Skeletal muscle tissue (tissue), 4 donors: ENCODE measurements around the gene ELAVL3. TPM values are rescaled to one million over a fixed set of nuclear protein-coding genes. Genes with fewer than 3 reads are reported as not detected.
"Not testable (repeated sequence)": the region's sequence is repeated elsewhere in the genome, so short reads cannot be mapped to it uniquely, and the experiment has no call there.

ENCODE experiments used
- H3K27ac ChIP-seq: one replicate; pipeline ENCODE4 v1.7.0; 2013; ENCODE audit warnings: mild to moderate bottlenecking, low read depth, low read length, inconsistent platforms
- H3K27me3 ChIP-seq, 3 donors: one replicate each; pipeline ENCODE4 v1.7.0; 2013; ENCODE audit warnings: low read length in 3 of 3; ENCODE audit not compliant: control insufficient read depth in 3 of 3, insufficient read depth in 3 of 3
- H3K36me3 ChIP-seq, 3 donors: one replicate each; pipeline ENCODE4 v1.7.0; 2013; ENCODE audit warnings: low read length in 3 of 3; ENCODE audit not compliant: control insufficient read depth in 3 of 3, insufficient read depth in 3 of 3
- H3K4me1 ChIP-seq, 3 donors: one replicate each; pipeline ENCODE4 v1.7.0; 2013; ENCODE audit warnings: low read length in 3 of 3, mild to moderate bottlenecking in 3 of 3; ENCODE audit not compliant: control insufficient read depth in 3 of 3, insufficient read depth in 3 of 3
- H3K4me3 ChIP-seq, 3 donors: one replicate each; pipeline ENCODE4 v1.7.0; 2013; ENCODE audit warnings: low read length in 3 of 3
- H3K9ac ChIP-seq, 3 donors: one replicate each; pipeline ENCODE4 v1.7.0; 2013; ENCODE audit warnings: low read length in 3 of 3, mild to moderate bottlenecking in 3 of 3, moderate library complexity in 2 of 3, low read depth in 1 of 3
- H3K9me3 ChIP-seq, 3 donors: one replicate each; pipeline ENCODE4 v1.7.0; 2013; ENCODE audit warnings: low read length in 3 of 3; ENCODE audit not compliant: control insufficient read depth in 3 of 3
- total RNA-seq: library from RNA; depleted of rRNA; stranded (reverse); fragments of >200 nt; gene quantifications from one replicate; pipeline ENCODE4 v1.2.3, GENCODE V29; 2014
- donor health status: Osteomylitis.

Gene ELAVL3
- total RNA-seq, 1 donor from 2014 or later: not detected

GRCh38 chr19:11444059-11444458, 36.8 kb downstream of the ELAVL3 start:
- Histone ChIP-seq H3K27ac (no peak overlapping the region), H3K9me3 (no peaks in the 10 kb centered on the region), H3K4me1 (no peaks in the 10 kb centered on the region), H3K27me3 (no peaks in the 10 kb centered on the region), H3K9ac (peak overlapping the region in 2 of 3 donors; percentile 40 to 43), H3K36me3 (peaks cover 33 to 48% (median 36%) of the 10 kb centered on the region in 3 donors), H3K4me3 (no peak overlapping the region)

DNA sequence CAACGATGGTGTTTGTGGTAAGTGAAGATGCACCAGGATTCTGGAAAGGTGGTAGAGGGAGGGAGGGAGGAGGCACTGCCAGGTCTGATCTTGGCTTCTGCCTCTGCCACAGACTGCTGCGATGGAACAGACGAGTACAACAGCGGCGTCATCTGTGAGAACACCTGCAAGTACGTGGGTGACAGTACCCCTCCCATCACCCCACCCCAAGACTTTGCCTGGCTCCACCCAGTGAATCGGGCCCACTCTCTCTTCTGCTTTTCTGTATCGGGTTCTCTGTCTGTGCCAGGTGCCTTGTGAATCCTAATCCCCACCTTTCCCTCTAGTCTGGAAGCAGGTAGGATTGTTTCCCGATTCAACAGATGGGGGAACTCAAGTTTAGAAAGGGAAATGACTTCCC, 42.9 kb downstream of the ELAVL3 start:
- peaks cover 36 to 38% (median 37%) of the 10 kb centered on the region in 3 donors for H3K36me3 ChIP-seq
- H3K4me3 ChIP-seq: no peak overlapping the region
- H3K9me3 ChIP-seq: no peaks in the 10 kb centered on the region
- no peaks in the 10 kb centered on the region for H3K27me3 ChIP-seq
- H3K4me1 ChIP-seq: peaks cover 16 to 21% (median 17%) of the 10 kb centered on the region in 3 donors
- no peak overlapping the region for H3K27ac ChIP-seq
- H3K9ac ChIP-seq: no peak overlapping the region

DNA sequence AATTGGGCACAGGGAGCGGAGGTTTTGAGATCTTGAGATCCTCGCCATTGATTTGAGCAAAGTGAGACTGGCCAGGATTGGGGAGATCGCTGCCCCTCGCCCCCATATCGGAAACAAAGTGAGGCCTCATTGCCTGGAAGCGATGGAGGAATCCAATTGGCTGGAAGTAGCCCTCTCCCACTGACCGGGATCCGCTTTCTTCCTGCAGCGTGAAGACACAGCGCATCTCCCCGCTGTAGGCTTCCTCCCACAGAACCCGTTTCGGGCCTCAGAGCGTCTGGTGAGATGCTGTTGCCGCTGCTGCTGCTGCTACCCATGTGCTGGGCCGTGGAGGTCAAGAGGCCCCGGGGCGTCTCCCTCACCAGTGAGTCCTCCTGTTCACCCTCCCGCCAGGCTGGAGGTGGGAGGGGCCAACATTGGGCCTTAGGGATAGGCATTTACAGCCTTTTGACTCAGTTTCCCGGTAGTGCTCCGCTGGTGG, 45.0 kb downstream of the ELAVL3 start:
- peaks cover 16 to 21% (median 17%) of the 10 kb centered on the region in 3 donors for H3K4me1 ChIP-seq

DNA sequence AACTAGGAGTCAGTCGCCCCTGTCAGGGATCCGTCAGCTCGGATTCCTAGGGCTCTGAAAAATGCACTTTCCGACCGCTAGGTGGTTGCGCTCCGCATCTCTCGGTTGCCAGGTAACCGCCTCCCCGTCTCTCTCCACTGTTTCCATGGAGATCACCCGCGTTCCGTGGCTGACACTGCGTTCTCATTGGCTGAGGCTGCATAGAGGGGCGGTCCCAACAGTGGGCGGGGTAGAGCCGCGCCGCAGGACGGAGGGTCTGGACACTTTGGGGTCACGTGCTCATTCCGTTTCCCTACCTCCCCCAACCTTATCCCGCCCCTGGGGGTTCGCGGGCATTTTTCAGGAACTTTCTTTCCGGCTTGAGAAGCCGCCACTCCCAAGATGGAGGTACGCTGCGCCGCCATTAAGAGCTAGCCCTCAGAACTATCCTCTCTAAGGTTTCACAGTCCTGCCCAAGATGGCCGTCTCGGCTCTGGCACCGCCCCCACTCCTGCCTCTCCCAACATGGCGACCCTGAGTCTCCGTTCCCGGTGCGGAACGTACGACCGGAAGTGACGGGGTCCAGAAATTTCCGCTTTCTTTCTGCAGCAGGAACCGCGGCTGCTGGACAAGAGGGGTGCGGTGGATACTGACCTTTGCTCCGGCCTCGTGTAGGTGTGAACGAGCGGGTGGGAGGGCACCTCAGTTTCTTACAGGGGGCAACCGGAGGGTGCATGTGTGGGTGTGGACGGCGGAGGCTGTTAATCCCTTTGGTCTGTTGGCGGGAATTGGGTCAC, 45.6 kb downstream of the ELAVL3 start, which contains the start of the genes ODAD3 and PRKCSH:
Gene ODAD3, minus strand, starts transcription at position 65 of the 776 bp plus-strand sequence. CDS start 105 bp downstream, outside the sequence.
Gene PRKCSH, plus strand, starts transcription at position 579 of the 776 bp plus-strand sequence. CDS start 483 bp downstream, outside the sequence.
- Histone ChIP-seq H3K36me3 (peaks cover 16 to 23% (median 20%) of the 10 kb centered on the region in 3 donors), H3K4me1 (peaks cover 16 to 21% (median 17%) of the 10 kb centered on the region in 3 donors), H3K9ac (peak within 1 kb of the TSS; percentile 72 to 91 (median 91)), H3K27ac (peak within 1 kb of the TSS; percentile 70), H3K27me3 (peaks cover 0 to 6% (median 0%) of the 10 kb centered on the region in 3 donors), H3K9me3 (no peaks in the 10 kb centered on the region), H3K4me3 (peak within 1 kb of the TSS; percentile 97 to 99 (median 99))

More for the DNA sequence above, 45.0 kb downstream of the ELAVL3 start:
- H3K9me3 ChIP-seq: no peaks in the 10 kb centered on the region
- peak overlapping the region; percentile 70 for H3K27ac ChIP-seq
- H3K4me3 ChIP-seq: peak overlapping the region; percentile 97 to 99 (median 99)
- H3K9ac ChIP-seq: peak overlapping the region; percentile 72 to 91 (median 91)
- H3K36me3 ChIP-seq: peaks cover 18 to 23% (median 22%) of the 10 kb centered on the region in 3 donors
- no peaks in the 10 kb centered on the region for H3K27me3 ChIP-seq

DNA sequence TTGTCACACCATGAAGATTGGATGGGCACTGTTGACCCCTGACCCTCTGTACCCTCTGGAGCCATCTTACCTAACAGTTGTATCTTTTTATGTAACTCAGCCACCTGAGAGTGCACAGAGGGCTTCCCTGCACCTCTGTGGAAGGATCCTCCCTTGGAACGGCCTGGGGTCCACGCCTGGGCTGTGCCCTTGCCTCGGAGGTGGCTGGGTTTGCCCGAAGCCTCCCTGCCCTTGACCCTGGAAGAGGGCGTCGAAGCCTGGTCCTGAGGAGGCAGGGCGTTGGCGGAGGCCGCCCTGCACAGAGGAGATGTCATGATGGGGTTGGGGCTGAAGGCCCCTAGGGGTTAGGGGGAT, 46.2 kb downstream of the ELAVL3 start:
- Histone ChIP-seq H3K4me1 (peaks cover 16 to 21% (median 17%) of the 10 kb centered on the region in 3 donors), H3K27me3 (peaks cover 0 to 6% (median 0%) of the 10 kb centered on the region in 3 donors), H3K9ac (peak overlapping the region; percentile 45 to 91 (median 65)), H3K4me3 (peak overlapping the region; percentile 97 to 99 (median 99)), H3K9me3 (no peaks in the 10 kb centered on the region), H3K27ac (peak overlapping the region; percentile 70), H3K36me3 (peaks cover 16 to 20% (median 20%) of the 10 kb centered on the region in 3 donors)

DNA sequence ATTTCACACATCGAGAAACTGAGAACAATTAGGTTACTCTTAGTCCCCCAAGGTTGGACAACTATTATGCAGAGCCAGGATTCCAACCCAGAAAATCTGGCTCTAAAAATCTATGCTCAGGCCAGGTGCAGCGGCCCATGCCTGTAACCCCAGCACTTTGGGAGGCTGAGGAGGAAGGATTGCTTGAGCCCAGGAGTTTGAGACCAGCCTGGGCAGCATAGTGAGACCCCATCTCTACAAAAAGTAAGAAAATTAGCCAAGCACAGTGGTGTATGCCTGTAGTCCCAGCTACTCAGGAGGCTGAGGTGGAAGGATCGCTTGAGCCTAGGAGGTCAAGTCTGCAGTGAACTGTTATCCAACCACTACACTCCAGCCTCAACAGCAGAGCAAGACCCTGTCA, 47.3 kb downstream of the ELAVL3 start:
- not testable (repeated sequence) for H3K27me3 ChIP-seq, H3K27ac ChIP-seq, H3K9me3 ChIP-seq, H3K4me3 ChIP-seq, H3K9ac ChIP-seq
- Histone ChIP-seq H3K4me1 (peaks cover 16 to 21% (median 17%) of the 10 kb centered on the region in 3 donors), H3K36me3 (peaks cover 10 to 19% (median 15%) of the 10 kb centered on the region in 3 donors)

- H3K9ac ChIP-seq: no peak overlapping the region
- peaks cover 0 to 10% (median 6%) of the 10 kb centered on the region in 3 donors for H3K4me1 ChIP-seq
- H3K9me3 ChIP-seq: no peaks in the 10 kb centered on the region
- peaks cover 16 to 29% (median 21%) of the 10 kb centered on the region in 3 donors for H3K27me3 ChIP-seq
- H3K27ac ChIP-seq: no peak overlapping the region
- H3K4me3 ChIP-seq: no peak overlapping the region
- H3K36me3 ChIP-seq: no peaks in the 10 kb centered on the region
Observed at GRCh38 chr19:11426656-11427055, 54.2 kb downstream of the ELAVL3 start.

- peaks cover 1 to 16% (median 14%) of the 10 kb centered on the region in 3 donors for H3K4me1 ChIP-seq
- H3K9ac ChIP-seq: no peak overlapping the region
- peaks cover 24 to 37% (median 29%) of the 10 kb centered on the region in 3 donors for H3K27me3 ChIP-seq
- H3K9me3 ChIP-seq: no peaks in the 10 kb centered on the region
- no peak overlapping the region for H3K4me3 ChIP-seq
- no peaks in the 10 kb centered on the region for H3K36me3 ChIP-seq
- no peak overlapping the region for H3K27ac ChIP-seq
Observed at GRCh38 chr19:11425719-11426457, 55.0 kb downstream of the ELAVL3 start.

DNA sequence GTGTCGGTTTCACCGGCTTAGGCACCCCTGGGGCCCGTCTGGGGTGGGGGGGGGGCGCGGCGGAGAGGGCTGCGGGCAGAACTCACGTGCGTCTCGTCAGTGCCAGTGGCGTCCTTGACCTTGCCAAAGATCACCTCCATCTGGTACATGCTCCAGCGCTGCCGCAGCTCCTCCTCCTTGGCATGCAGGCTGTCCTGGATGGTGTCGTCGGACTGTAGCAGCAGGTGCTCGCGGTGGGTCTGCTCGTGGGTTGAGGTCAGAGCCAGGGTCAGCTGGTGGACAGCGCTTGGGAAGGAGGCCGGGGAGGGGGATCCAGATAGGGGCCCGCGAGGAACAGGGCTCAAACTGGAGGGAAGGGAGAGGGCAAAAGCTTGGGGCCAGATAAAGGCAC, 57.1 kb downstream of the ELAVL3 start:
- peaks cover 40 to 48% (median 46%) of the 10 kb centered on the region in 3 donors for H3K27me3 ChIP-seq
- H3K9ac ChIP-seq: no peak overlapping the region
- no peaks in the 10 kb centered on the region for H3K36me3 ChIP-seq
- no peaks in the 10 kb centered on the region for H3K9me3 ChIP-seq
- no peak overlapping the region for H3K27ac ChIP-seq
- no peak overlapping the region for H3K4me3 ChIP-seq
- peaks cover 7 to 20% (median 16%) of the 10 kb centered on the region in 3 donors for H3K4me1 ChIP-seq
